Astrocyte (in vitro differentiated cells and primary cell): ENCODE results near the gene FAM219B. TPM values are rescaled to one million over a fixed set of nuclear protein-coding genes. Genes with fewer than 3 reads are reported as not detected.

Experiments used
- DNase-seq: peaks from one replicate; pipeline ENCODE4 v3.0.0-alpha.2; 2010; ENCODE audit warnings: low read depth
- FAIRE-seq: peaks from 2 replicates; lab custom pipeline; 2011; peaks lifted over from hg19 to GRCh38; lab: Jason Lieb, UNC
- H2AFZ ChIP-seq: 2 replicates; pipeline ENCODE4 v1.6.0; 2012; ENCODE audit warnings: low read depth, low read length, inconsistent platforms
- H3K27ac ChIP-seq: 2 replicates; pipeline ENCODE4 v1.5.1; 2011; ENCODE audit warnings: low read depth, low read length, inconsistent platforms
- H3K27me3 ChIP-seq: 2 replicates; pipeline ENCODE4 v1.6.0; 2011; ENCODE audit warnings: low read length, inconsistent platforms; ENCODE audit not compliant: insufficient read depth
- H3K36me3 ChIP-seq: 2 replicates; pipeline ENCODE4 v1.5.1; 2011; ENCODE audit warnings: low read length, inconsistent platforms; ENCODE audit not compliant: insufficient read depth
- H3K4me1 ChIP-seq: 2 replicates; pipeline ENCODE4 v1.5.1; 2011; ENCODE audit warnings: low read length, inconsistent platforms; ENCODE audit not compliant: insufficient read depth
- H3K4me2 ChIP-seq: 2 replicates; pipeline ENCODE4 v1.6.0; 2012; ENCODE audit warnings: low read length, inconsistent platforms
- H3K4me3 ChIP-seq: 2 replicates; pipeline ENCODE4 v1.5.1; 2011; ENCODE audit warnings: low read depth, mild to moderate bottlenecking, low read length, inconsistent platforms; ENCODE audit not compliant: insufficient read depth
- H3K79me2 ChIP-seq: 2 replicates; pipeline ENCODE4 v1.6.0; 2012; ENCODE audit warnings: mild to moderate bottlenecking, low read length, inconsistent platforms; ENCODE audit not compliant: insufficient read depth
- H3K9ac ChIP-seq: 2 replicates; pipeline ENCODE4 v1.6.0; 2012; ENCODE audit warnings: mild to moderate bottlenecking, low read length, inconsistent platforms
- H3K9me3 ChIP-seq: 2 replicates; pipeline ENCODE4 v1.5.1; 2012; ENCODE audit warnings: low read depth, mild to moderate bottlenecking, low read length, inconsistent platforms; ENCODE audit not compliant: insufficient read depth
- H4K20me1 ChIP-seq: 2 replicates; pipeline ENCODE4 v1.6.0; 2012; ENCODE audit warnings: low read length, inconsistent platforms; ENCODE audit not compliant: insufficient read depth
- H3K27ac Mint-ChIP-seq: one replicate; pipeline ENCODE4 v1.8.0; 2021; ENCODE audit warnings: mild to moderate bottlenecking, mixed read lengths; ENCODE audit not compliant: unreplicated experiment
- H3K27me3 Mint-ChIP-seq: one replicate; pipeline ENCODE4 v1.8.0; 2021; ENCODE audit warnings: low read depth, mixed read lengths; ENCODE audit not compliant: unreplicated experiment
- H3K36me3 Mint-ChIP-seq: one replicate; pipeline ENCODE4 v1.8.0; 2021; ENCODE audit warnings: low read depth, mixed read lengths; ENCODE audit not compliant: unreplicated experiment
- H3K4me1 Mint-ChIP-seq: one replicate; pipeline ENCODE4 v1.8.0; 2021; ENCODE audit warnings: low read depth, mixed read lengths; ENCODE audit not compliant: unreplicated experiment
- H3K4me3 Mint-ChIP-seq: one replicate; pipeline ENCODE4 v1.8.0; 2021; ENCODE audit warnings: mild to moderate bottlenecking, moderate library complexity, mixed read lengths; ENCODE audit not compliant: unreplicated experiment
- H3K9me3 Mint-ChIP-seq: one replicate; pipeline ENCODE4 v1.8.0; 2021; ENCODE audit warnings: mild to moderate bottlenecking, mixed read lengths; ENCODE audit not compliant: unreplicated experiment
- CTCF ChIP-seq: IDR thresholded peaks from 2 replicates; pipeline ENCODE4 v1.5.1; 2011; ENCODE audit warnings: low read depth, mild to moderate bottlenecking, inconsistent platforms, low read length, moderate library complexity; ENCODE audit not compliant: insufficient read depth
- EZH2 ChIP-seq: IDR thresholded peaks from 2 replicates; pipeline ENCODE4 v1.6.1; 2012; ENCODE audit warnings: mild to moderate bottlenecking, low read length, inconsistent platforms; ENCODE audit not compliant: insufficient read depth
- total RNA-seq: library from RNA; stranded (reverse); gene quantifications from 2 replicates; pipeline ENCODE4 v1.2.1, GENCODE V29; 2021

FAM219B gene
- total RNA-seq, 1 donor from 2014 or later = 97.1 TPM

GRCh38 chr15:74893627-74894026 is 13.0 kb downstream of the FAM219B start:
- Histone ChIP-seq H4K20me1 (no peaks in the 10 kb centered on the region), H3K36me3 (peaks cover 5% of the 10 kb centered on the region), H3K9ac (no peak overlapping the region), H2AFZ (no peak overlapping the region), H3K27ac (no peak overlapping the region), H3K9me3 (no peaks in the 10 kb centered on the region), H3K4me2 (no peak overlapping the region), H3K4me1 (peaks cover 16% of the 10 kb centered on the region), H3K4me3 (no peak overlapping the region), H3K79me2 (peaks cover 10% of the 10 kb centered on the region), H3K27me3 (no peaks in the 10 kb centered on the region)
- H3K27ac Mint-ChIP-seq = no peak overlapping the region
- TF ChIP-seq EZH2 = no peak
- no peak for TF ChIP-seq CTCF
- H3K9me3 Mint-ChIP-seq = no peaks in the 10 kb centered on the region
- no peak overlapping the region for H3K4me3 Mint-ChIP-seq
- DNase-seq (no peak), FAIRE-seq (no peak)
- no peaks in the 10 kb centered on the region for H3K27me3 Mint-ChIP-seq
- H3K36me3 Mint-ChIP-seq = peaks cover 10% of the 10 kb centered on the region
- peaks cover 15% of the 10 kb centered on the region for H3K4me1 Mint-ChIP-seq

GRCh38 chr15:74892931-74893330 is 13.7 kb downstream of the FAM219B start:
- Mint-ChIP-seq H3K4me1 (peaks cover 15% of the 10 kb centered on the region), H3K36me3 (peaks cover 10% of the 10 kb centered on the region), H3K9me3 (no peaks in the 10 kb centered on the region), H3K27me3 (no peaks in the 10 kb centered on the region), H3K27ac (no peak overlapping the region), H3K4me3 (no peak overlapping the region)
- Histone ChIP-seq H3K27me3 (no peaks in the 10 kb centered on the region), H4K20me1 (no peaks in the 10 kb centered on the region), H2AFZ (no peak overlapping the region), H3K36me3 (peaks cover 5% of the 10 kb centered on the region), H3K4me3 (no peak overlapping the region), H3K79me2 (peaks cover 10% of the 10 kb centered on the region), H3K9me3 (no peaks in the 10 kb centered on the region), H3K4me1 (peaks cover 16% of the 10 kb centered on the region), H3K4me2 (no peak overlapping the region), H3K27ac (no peak overlapping the region), H3K9ac (no peak overlapping the region)
- TF ChIP-seq EZH2 (no peak), CTCF (no peak)
- DNase-seq (no peak), FAIRE-seq (no peak)

GRCh38 chr15:74892313-74892712 is 14.3 kb downstream of the FAM219B start:
- peaks cover 16% of the 10 kb centered on the region for H3K4me1 ChIP-seq
- H3K4me3 Mint-ChIP-seq = no peak overlapping the region

More at GRCh38 chr15:74892313-74892712, 14.3 kb downstream of the FAM219B start:
- Mint-ChIP-seq H3K27ac (no peak overlapping the region), H3K27me3 (no peaks in the 10 kb centered on the region), H3K9me3 (no peaks in the 10 kb centered on the region), H3K4me1 (peaks cover 15% of the 10 kb centered on the region), H3K36me3 (peaks cover 9% of the 10 kb centered on the region)
- no peak overlapping the region for H3K4me2 ChIP-seq
- H3K36me3 ChIP-seq = peaks cover 5% of the 10 kb centered on the region
- TF ChIP-seq EZH2 (no peak), CTCF (no peak)
- no peak overlapping the region for H3K4me3 ChIP-seq
- no peak overlapping the region for H3K9ac ChIP-seq
- no peaks in the 10 kb centered on the region for H4K20me1 ChIP-seq
- H3K27ac ChIP-seq = no peak overlapping the region
- no peak overlapping the region for H2AFZ ChIP-seq
- DNase-seq (no peak), FAIRE-seq (no peak)
- H3K79me2 ChIP-seq = peaks cover 10% of the 10 kb centered on the region
- H3K9me3 ChIP-seq = no peaks in the 10 kb centered on the region
- no peaks in the 10 kb centered on the region for H3K27me3 ChIP-seq
